Upper lobe of right lung (tissue), 1 donor: ENCODE results near the gene CPZ. TPM values are rescaled to one million over a fixed set of nuclear protein-coding genes. Genes with fewer than 3 reads are reported as not detected.
"Not testable (repeated sequence)": the region's sequence is repeated elsewhere in the genome, so short reads cannot be mapped to it uniquely, and the experiment has no call there.

Source experiments
- ATAC-seq: fragments of 200-7000 bp; cut with Tn5 transposase; one replicate; pipeline ENCODE4 v1.9.1; 2020; ENCODE audit warnings: mild to moderate bottlenecking, moderate library complexity
- DNase-seq: peaks from one replicate; pipeline ENCODE4 v3.0.0-alpha.2; 2020
- H3K27ac ChIP-seq: fragments of 200-600 bp; one replicate; pipeline ENCODE4 v1.8.0; 2022
- H3K27me3 ChIP-seq: fragments of 200-600 bp; one replicate; pipeline ENCODE4 v1.8.0; 2022; ENCODE audit warnings: mild to moderate bottlenecking
- H3K36me3 ChIP-seq: fragments of 200-600 bp; one replicate; pipeline ENCODE4 v1.8.0; 2022
- H3K4me1 ChIP-seq: fragments of 200-600 bp; one replicate; pipeline ENCODE4 v1.8.0; 2022
- H3K4me3 ChIP-seq: fragments of 200-600 bp; one replicate; pipeline ENCODE4 v1.8.0; 2022; ENCODE audit warnings: mild to moderate bottlenecking
- H3K9me3 ChIP-seq: fragments of 200-600 bp; one replicate; pipeline ENCODE4 v1.8.0; 2022
- intact Hi-C: fragments of 100-400 bp; cut with DNase I; formaldehyde crosslinking; loops from one replicate; pipeline ENCODE4 v1.11.0; 2022
- total RNA-seq: library from RNA; stranded (reverse); fragmentation: NEBNext Ultra II Directional; extraction: Animal tissue kit (Norgen Biotek cat#: 25700); gene quantifications from one replicate; pipeline ENCODE4 v1.2.1, GENCODE V29; 2021
- TF ChIP-seq, protein P1 (sequence below): fragments of 200-600 bp; IDR thresholded peaks from one replicate; pipeline ENCODE4 v1.8.0; 2022; ENCODE audit warnings: antibody characterized with exemption
- donor health status: DM: no; HTN: yes; CAD: no; lungs with severe emphysema.

The CPZ gene
- total RNA-seq, 1 donor from 2014 or later = 6.7 TPM

- no peaks in the 10 kb centered on the region for H3K36me3 ChIP-seq
- no peaks in the 10 kb centered on the region for H3K9me3 ChIP-seq
- ATAC-seq = no peak
- no peak for DNase-seq
- H3K4me3 ChIP-seq = no peak overlapping the region
- H3K27me3 ChIP-seq = no peaks in the 10 kb centered on the region
- intact Hi-C loops = no loop called here
- TF ChIP-seq, protein P1, sequence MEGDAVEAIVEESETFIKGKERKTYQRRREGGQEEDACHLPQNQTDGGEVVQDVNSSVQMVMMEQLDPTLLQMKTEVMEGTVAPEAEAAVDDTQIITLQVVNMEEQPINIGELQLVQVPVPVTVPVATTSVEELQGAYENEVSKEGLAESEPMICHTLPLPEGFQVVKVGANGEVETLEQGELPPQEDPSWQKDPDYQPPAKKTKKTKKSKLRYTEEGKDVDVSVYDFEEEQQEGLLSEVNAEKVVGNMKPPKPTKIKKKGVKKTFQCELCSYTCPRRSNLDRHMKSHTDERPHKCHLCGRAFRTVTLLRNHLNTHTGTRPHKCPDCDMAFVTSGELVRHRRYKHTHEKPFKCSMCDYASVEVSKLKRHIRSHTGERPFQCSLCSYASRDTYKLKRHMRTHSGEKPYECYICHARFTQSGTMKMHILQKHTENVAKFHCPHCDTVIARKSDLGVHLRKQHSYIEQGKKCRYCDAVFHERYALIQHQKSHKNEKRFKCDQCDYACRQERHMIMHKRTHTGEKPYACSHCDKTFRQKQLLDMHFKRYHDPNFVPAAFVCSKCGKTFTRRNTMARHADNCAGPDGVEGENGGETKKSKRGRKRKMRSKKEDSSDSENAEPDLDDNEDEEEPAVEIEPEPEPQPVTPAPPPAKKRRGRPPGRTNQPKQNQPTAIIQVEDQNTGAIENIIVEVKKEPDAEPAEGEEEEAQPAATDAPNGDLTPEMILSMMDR = no peak
- no peaks in the 10 kb centered on the region for H3K4me1 ChIP-seq
- H3K27ac ChIP-seq = no peak overlapping the region
These were observed 24.3 kb downstream of the CPZ start for GRCh38 chr4:8616831-8617230.

DNA sequence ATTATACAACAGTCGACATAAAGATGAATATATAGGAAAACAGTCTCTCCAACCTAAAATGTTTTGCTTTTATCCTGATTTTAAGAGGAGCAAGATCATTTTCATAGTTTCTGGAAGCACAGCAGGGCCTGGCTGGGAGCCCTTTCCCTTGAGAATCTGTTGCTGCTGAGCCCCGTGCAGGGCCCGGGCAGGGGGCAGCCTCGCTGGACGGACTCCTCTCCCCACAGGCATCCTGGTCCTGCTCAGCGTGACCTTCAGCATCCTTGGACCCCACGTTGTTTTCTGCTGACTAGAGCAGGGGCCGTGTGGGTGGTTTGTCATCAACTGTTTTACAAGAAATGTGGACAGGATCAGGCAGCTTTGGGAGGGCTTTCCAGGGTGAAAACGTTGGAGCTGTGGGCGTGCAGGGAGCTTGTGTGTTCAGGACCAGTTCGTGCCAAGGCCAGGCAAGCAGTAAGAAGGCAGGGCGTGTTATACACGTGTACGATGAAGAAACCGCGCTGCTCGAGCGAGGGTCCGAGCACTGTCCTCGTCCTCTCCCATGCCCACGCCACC is 25.0 kb downstream of the CPZ start:
- Histone ChIP-seq H3K4me1 (no peaks in the 10 kb centered on the region), H3K36me3 (no peaks in the 10 kb centered on the region), H3K27me3 (no peaks in the 10 kb centered on the region), H3K9me3 (no peaks in the 10 kb centered on the region), H3K4me3 (no peak overlapping the region), H3K27ac (no peak overlapping the region)
- ATAC-seq (no peak), DNase-seq (no peak)
- TF ChIP-seq, protein P1 = no peak
- intact Hi-C loops = no loop called here

DNA sequence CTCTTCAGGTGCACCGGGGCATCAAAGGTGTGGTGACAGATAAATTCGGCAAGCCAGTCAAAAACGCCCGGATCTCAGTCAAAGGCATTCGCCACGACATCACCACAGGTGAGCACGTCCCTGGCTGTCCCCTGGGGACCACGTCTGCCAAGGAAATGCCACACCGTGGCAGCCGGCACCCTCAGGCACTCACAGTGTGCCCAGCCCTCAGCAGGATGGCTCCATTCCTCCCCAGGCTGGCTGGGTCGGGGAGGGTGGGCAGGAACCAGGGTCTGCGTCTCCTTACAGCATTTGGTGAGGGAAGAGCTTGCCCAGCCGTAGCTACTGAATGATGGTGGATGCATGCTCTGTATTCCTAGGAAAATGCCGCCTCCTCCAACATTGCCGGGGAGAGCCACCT is 25.9 kb downstream of the CPZ start:
- H3K9me3 ChIP-seq = no peaks in the 10 kb centered on the region
- H3K36me3 ChIP-seq = no peaks in the 10 kb centered on the region
- no peak overlapping the region for H3K27ac ChIP-seq
- DNase-seq (no peak), ATAC-seq (no peak)
- H3K4me1 ChIP-seq = no peaks in the 10 kb centered on the region
- H3K4me3 ChIP-seq = no peak overlapping the region
- TF ChIP-seq, protein P1 = no peak
- intact Hi-C loops = no loop called here
- H3K27me3 ChIP-seq = no peaks in the 10 kb centered on the region

DNA sequence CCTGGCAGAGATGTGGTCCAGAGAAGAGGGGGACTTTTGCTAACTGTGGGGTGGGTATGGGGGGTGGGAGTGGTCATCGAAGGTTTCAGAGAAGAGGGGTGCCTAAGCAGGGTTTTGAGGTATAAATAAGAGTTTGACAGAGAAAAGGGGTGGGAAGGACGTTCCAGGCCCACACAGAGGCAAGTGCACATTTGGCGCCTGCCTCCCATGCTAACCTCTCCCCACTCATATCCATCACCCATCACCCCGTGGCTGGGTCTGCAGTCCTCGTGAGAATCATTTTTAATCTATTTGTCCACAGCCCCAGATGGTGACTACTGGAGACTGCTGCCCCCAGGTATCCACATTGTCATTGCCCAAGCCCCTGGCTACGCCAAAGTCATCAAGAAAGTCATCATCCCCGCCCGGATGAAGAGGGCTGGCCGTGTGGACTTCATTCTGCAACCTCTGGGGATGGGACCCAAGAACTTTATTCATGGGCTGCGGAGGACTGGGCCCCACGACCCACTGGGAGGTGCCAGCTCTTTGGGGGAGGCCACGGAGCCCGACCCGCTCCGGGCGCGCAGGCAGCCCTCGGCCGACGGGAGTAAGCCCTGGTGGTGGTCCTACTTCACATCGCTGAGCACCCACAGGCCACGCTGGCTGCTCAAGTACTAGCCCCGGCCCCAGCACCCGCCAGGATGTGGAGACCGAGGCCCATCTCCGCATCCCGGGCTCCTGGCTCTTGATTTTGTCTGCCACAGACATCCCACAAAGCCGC is 26.6 kb downstream of the CPZ start:
- Histone ChIP-seq H3K9me3 (no peaks in the 10 kb centered on the region), H3K27ac (no peak overlapping the region), H3K4me1 (no peaks in the 10 kb centered on the region), H3K36me3 (no peaks in the 10 kb centered on the region), H3K4me3 (no peak overlapping the region), H3K27me3 (no peaks in the 10 kb centered on the region)
- no peak for ATAC-seq
- intact Hi-C loops = no loop called here
- TF ChIP-seq, protein P1 = no peak
- DNase-seq = no peak

DNA sequence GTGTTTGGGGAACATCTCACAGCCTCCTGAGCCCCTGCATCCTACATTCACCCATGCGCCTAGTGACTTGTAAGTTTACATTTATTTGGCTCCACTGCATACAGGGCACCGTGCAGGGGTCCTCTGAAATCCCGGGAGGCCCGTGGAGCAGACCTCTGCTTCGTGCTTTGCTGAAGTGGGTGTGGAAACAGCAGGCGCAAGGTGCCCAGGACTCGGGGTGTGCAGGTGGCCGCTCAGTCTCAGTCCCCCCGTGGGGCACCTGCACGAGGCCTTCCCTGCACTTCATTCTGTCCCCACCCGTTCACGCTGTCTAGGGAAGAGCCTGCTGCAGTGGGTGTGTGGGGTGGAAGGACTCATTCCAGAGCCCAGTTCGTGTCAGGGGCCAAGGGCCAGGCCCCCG is 28.6 kb downstream of the CPZ start:
- H3K27me3 ChIP-seq, H3K36me3 ChIP-seq, H3K4me1 ChIP-seq, H3K4me3 ChIP-seq, H3K9me3 ChIP-seq, DNase-seq, intact Hi-C loops, H3K27ac ChIP-seq: not testable (repeated sequence)
- peak; percentile 19 for ATAC-seq

DNA sequence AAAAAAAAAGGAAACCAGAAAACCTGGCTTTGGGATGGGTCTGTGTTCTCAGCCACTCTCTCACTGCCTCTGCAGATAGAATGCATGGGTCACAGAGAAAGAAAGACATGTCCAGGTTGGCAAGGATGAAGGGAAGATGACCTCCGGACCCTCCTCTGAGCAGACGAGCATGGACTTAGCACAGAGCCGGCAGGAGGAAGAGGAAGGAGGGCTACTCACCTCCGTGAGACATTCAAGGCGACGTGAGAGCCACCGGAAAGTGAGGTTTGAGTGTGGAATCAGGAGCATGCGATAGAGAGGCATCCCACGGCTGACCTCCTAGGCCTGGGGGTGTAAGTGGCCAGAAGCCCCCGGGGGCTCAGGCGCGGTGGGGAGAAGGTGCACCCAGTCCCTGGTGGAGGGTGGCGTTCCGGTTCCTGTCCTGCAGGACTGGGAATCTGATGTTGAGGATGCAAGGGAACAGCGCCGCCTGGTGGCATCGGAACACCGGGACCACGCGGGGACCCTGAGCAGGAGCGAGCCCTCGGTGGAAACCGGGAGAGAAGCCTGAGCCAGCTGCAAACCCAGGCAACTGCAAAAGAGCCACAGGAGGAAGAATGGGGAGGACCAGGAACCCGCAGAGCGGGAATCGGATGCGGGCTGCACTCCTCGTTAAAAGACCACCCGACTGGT is 32.2 kb downstream of the CPZ start:
- DNase-seq, H3K4me1 ChIP-seq, H3K27me3 ChIP-seq, H3K36me3 ChIP-seq, H3K27ac ChIP-seq, H3K4me3 ChIP-seq, H3K9me3 ChIP-seq, intact Hi-C loops: not testable (repeated sequence)
- peak; percentile 56 for ATAC-seq

DNA sequence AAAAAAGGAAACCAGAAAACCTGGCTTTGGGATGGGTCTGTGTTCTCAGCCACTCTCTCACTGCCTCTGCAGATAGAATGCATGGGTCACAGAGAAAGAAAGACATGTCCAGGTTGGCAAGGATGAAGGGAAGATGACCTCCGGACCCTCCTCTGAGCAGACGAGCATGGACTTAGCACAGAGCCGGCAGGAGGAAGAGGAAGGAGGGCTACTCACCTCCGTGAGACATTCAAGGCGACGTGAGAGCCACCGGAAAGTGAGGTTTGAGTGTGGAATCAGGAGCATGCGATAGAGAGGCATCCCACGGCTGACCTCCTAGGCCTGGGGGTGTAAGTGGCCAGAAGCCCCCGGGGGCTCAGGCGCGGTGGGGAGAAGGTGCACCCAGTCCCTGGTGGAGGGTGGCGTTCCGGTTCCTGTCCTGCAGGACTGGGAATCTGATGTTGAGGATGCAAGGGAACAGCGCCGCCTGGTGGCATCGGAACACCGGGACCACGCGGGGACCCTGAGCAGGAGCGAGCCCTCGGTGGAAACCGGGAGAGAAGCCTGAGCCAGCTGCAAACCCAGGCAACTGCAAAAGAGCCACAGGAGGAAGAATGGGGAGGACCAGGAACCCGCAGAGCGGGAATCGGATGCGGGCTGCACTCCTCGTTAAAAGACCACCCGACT is 37.8 kb downstream of the CPZ start:
- DNase-seq, H3K36me3 ChIP-seq, H3K9me3 ChIP-seq, H3K27me3 ChIP-seq, H3K4me1 ChIP-seq, H3K27ac ChIP-seq, intact Hi-C loops, H3K4me3 ChIP-seq: not testable (repeated sequence)
- peak; percentile 59 for ATAC-seq

DNA sequence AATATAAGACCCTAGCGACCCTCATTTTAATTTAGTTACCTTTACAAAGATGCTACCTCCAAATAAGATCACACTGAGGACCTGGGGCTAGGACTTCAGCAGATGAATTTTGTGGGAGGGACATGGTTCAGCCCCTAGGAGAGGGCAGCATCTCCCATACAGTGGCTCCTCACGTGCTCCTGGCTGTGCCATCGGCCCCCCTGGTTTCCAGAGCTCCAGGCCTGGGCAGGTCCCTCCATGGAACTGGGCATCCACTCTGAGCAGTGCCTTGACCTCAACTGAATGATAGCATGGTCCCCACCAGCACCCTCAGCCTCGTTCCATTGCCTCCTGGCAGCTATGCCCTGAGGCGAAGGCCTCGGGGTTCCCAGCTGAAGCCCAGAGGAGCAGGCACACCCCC is 39.3 kb downstream of the CPZ start:
- H3K4me1 ChIP-seq, H3K27me3 ChIP-seq, DNase-seq, H3K9me3 ChIP-seq, H3K4me3 ChIP-seq, H3K36me3 ChIP-seq, H3K27ac ChIP-seq, intact Hi-C loops: not testable (repeated sequence)
- ATAC-seq = peak; percentile 31

- intact Hi-C loops, H3K4me3 ChIP-seq, H3K27ac ChIP-seq, H3K9me3 ChIP-seq, DNase-seq, H3K36me3 ChIP-seq, ATAC-seq, H3K4me1 ChIP-seq, H3K27me3 ChIP-seq: not testable (repeated sequence)
These were observed 42.2 kb downstream of the CPZ start for GRCh38 chr4:8634773-8635172.
